ENCODE data around the gene CDC25A. TPM values are rescaled to one million over a fixed set of nuclear protein-coding genes. Genes with fewer than 3 reads are reported as not detected.

The CDC25A gene
- total RNA-seq, 4 donors from 2014 or later, result 0.45 to 1.0 (median 0.77) TPM

- TF ChIP-seq CTCF (IDR thresholded peaks at IDR 0.05) (no peak), POLR2A (IDR thresholded peaks at IDR 0.05) (no peak)
- H3K4me3 ChIP-seq (ENCODE audit: low read depth, poor library complexity, severe bottlenecking), result no peak overlapping the region
- WGBS, 2 donors, result 68 to 87% methylated on average over 3 of the region's 3 CpGs
- peak in 1 of 2 donors; percentile 54 for DNase-seq (ENCODE audit: low spot score in 2 of 2)
- intact Hi-C loops (cut with DNase I; ENCODE audit: low total_unique reads), result no loop called here
These were observed 2.7 kb upstream of the CDC25A start for GRCh38 chr3:48190911-48191310.

- intact Hi-C loops (cut with DNase I; ENCODE audit: low total_unique reads), result no loop called here
- TF ChIP-seq CTCF (IDR thresholded peaks at IDR 0.05), result no peak
- TF ChIP-seq POLR2A (IDR thresholded peaks at IDR 0.05), result no peak
- WGBS, 2 donors, result 89 to 92% methylated on average over 6 of the region's 6 CpGs
These were observed 1.1 kb upstream of the CDC25A start for GRCh38 chr3:48189321-48189720.

GRCh38 chr3:48187579-48188265 lies 495 bp downstream of the CDC25A start:
- no peak for TF ChIP-seq POLR2A (IDR thresholded peaks at IDR 0.05)
- H3K4me3 ChIP-seq (ENCODE audit: low read depth, poor library complexity, severe bottlenecking), result peak overlapping the region; percentile 56
- intact Hi-C loops (cut with DNase I; ENCODE audit: low total_unique reads), result no loop called here
- peak in 1 of 2 donors; percentile 80 for DNase-seq (ENCODE audit: low spot score in 2 of 2)
- WGBS, 2 donors, result 1 to 3% methylated on average over 21 to 71 of the region's 87 CpGs

More at GRCh38 chr3:48189321-48189720, 1.1 kb upstream of the CDC25A start:
- peak in 1 of 2 donors; percentile 42 for DNase-seq (ENCODE audit: low spot score in 2 of 2)
- H3K4me3 ChIP-seq (ENCODE audit: low read depth, poor library complexity, severe bottlenecking), result no peak overlapping the region

- DNase-seq (ENCODE audit: low spot score in 2 of 2), result no peak
- peak overlapping the region; percentile 56 for H3K4me3 ChIP-seq (ENCODE audit: low read depth, poor library complexity, severe bottlenecking)
- intact Hi-C loops (cut with DNase I; ENCODE audit: low total_unique reads), result no loop called here
- TF ChIP-seq POLR2A (IDR thresholded peaks at IDR 0.05) (no peak), CTCF (IDR thresholded peaks at IDR 0.05) (no peak)
- WGBS, 2 donors, result 16 to 25% methylated on average over 8 of the region's 8 CpGs
These were observed 977 bp downstream of the CDC25A start for GRCh38 chr3:48187301-48187578.

GRCh38 chr3:48186631-48187300 lies 1.5 kb downstream of the CDC25A start:
- WGBS, 2 donors, result 27 to 40% methylated on average over 7 of the region's 7 CpGs
- DNase-seq (ENCODE audit: low spot score in 2 of 2), result peak in 1 of 2 donors; percentile 20
- H3K4me3 ChIP-seq (ENCODE audit: low read depth, poor library complexity, severe bottlenecking), result no peak overlapping the region
- TF ChIP-seq CTCF (IDR thresholded peaks at IDR 0.05) (no peak), POLR2A (IDR thresholded peaks at IDR 0.05) (no peak)
- intact Hi-C loops (cut with DNase I; ENCODE audit: low total_unique reads), result no loop called here

GRCh38 chr3:48185129-48185528 lies 3.1 kb downstream of the CDC25A start:
- no peak for TF ChIP-seq CTCF (IDR thresholded peaks at IDR 0.05)
- no peak for TF ChIP-seq POLR2A (IDR thresholded peaks at IDR 0.05)
- peak in 1 of 2 donors; percentile 59 for DNase-seq (ENCODE audit: low spot score in 2 of 2)
- H3K4me3 ChIP-seq (ENCODE audit: low read depth, poor library complexity, severe bottlenecking), result no peak overlapping the region

More at GRCh38 chr3:48185129-48185528, 3.1 kb downstream of the CDC25A start:
- intact Hi-C loops (cut with DNase I; ENCODE audit: low total_unique reads), result no loop called here
- WGBS, 2 donors, result 62 to 67% methylated on average over 4 of the region's 4 CpGs

All from lower leg skin (tissue), 4 donors.